T follicular helper cell (primary cell): Measurements from ENCODE around the gene CCDC66.

ENCODE experiments used
- DNase-seq: peaks from one replicate; pipeline ENCODE4 v3.0.0-alpha.2; 2020; ENCODE audit warnings: low read depth

Gene CCDC66

DNA sequence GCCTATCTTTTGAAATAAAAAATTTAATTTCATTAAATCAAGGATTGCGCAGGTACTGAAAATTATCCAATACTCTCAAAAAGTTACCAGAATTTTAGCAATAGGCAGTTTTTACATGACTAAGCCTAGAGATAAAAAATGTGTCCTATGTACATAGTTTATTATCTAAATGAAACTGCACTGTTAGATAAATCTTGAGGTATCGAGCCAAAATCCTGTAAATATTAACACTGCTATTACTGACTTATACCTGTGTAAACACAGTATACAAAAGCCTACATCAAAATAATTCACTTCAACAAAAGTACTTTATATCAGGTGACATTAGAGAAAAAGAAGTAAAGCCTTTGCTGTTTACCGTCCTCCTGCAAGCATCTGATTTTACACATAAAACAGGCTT is 65.4 kb downstream of the CCDC66 start:
- no peak for DNase-seq

DNA sequence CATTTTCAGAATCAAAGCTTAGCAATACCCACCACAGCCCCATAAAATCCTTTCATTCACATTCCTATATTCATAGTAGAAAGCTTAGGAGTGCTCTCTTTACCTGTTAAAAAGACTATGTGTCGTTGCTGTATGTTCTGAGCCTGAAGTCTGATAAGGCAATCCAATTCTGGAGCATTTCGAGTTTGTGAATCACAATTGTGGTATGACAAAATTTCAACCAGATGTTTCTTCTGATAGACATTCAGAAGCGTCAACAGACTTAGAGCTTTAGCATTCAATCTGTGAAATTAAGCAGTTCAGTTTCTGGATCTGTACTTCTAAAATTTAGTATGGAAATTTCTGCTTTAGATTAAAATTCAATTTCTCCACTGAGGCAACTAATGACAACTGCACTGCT is 67.8 kb downstream of the CCDC66 start:
- no peak for DNase-seq

DNA sequence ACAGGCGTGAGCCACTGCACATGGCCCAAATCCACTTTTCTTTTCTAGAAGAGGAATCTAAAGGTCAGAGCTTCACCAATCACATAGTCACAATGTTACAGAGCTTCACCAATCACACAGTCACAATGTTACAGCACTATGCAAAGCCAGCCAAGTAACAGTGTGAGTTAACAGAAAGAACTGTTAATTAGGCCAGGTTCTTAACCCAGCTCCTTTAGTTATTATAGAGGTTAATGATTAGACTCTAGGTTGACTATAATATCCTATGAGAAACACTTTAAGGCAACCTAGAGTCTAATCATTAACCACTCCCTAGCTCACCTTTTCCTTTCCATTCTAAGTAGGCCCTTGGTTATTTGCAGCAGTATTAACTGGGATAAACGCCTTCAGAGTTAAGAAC is 72.1 kb downstream of the CCDC66 start:
- DNase-seq, result no peak

DNA sequence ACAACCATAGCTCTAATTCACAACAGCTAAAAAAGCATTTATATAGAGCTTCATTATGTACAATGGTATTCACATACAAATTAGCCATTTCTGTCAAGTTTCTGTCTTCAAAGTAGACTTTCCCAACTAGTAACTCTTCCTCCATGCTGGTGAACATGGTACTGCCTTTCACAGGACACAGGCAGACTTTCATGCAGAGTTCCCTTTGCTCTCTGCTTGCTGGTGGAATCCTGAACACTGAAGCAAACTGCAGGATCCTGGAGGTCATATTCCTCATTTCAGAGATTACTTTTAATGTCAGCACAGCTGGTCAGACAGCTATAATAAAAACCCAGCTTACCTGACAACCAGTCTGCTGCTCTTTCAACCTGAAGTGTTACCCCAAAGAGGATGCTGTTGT is 72.5 kb downstream of the CCDC66 start:
- no peak for DNase-seq

DNA sequence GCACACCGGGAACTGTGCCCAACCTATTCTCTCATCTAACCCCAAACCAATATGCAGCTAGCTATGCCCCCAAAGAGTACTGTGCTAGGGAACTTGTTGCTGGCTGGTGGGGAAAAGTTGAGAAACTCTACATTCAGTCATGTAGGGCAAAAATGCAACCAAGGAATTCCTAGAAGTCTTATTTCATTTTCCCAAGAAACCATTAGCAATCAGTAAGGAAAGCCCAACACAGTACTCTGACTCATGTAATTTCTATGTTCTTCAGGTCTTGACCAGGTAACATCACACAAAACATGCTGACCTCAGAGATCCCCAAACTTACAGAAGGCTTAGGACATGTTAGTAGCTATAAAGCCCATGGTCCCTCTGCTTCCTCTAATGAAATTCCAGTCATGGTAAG is 74.0 kb downstream of the CCDC66 start:
- no peak for DNase-seq

DNA sequence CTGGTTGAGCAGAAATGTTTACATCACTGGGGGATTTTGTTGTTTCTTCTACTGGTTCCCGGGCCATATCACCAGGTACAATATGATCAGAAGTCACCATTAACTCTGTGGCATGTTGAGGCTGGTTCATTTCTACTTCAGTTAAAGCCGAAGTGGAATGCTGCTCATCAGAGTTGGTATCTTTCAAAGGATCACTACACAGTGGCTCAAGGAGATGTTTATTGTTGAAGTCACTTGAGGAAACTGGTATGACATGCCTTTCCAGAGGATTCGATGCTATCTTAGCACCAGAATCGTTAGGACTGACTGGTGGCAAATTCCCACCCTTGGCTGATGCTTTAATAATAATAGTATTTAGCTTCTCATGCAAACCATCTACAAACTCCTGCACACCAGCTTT is 76.2 kb downstream of the CCDC66 start:
- DNase-seq, result no peak

DNA sequence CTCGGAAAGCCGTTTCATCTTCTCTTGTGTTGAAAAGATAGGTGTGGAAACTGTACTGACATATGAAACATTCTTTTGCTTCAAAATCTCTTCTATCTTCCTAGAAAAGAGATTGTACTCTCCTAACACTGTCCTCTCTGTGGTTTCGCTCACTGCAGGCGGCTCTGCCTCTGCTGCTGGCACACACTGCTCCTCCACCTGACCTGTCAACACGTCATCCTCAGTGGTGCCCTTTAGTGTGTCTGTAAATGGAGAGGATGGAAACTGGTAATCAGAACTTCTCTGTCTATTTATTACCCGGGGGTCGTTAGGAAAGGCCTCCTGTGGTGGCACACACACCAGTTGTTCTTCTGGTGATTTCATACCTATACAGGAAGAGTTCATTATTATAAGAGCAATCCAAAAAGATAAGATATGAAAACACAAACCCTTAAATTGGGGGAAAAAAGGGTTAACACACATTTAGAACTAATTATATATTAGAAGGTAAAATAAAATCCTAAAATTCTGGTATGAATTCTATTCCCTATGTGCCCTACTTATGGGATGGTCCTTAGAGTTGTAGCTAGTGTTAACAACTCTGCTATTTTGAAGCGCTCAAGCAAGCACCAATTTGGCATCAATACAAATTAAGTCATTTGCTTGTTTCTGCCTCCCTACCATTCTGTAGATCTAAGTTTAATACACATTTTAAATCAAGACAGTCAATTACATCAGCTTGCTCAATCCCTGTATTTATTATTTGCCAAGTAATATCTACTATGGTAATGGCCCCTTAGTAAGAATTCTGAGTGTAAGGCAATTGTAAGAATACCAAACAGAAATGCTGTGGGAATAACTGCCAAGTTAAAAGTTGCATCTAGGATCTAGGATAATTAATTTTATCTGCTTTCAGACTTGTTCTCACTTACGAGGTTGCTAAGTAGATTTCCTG is 76.9 kb downstream of the CCDC66 start:
- DNase-seq, result no peak

DNA sequence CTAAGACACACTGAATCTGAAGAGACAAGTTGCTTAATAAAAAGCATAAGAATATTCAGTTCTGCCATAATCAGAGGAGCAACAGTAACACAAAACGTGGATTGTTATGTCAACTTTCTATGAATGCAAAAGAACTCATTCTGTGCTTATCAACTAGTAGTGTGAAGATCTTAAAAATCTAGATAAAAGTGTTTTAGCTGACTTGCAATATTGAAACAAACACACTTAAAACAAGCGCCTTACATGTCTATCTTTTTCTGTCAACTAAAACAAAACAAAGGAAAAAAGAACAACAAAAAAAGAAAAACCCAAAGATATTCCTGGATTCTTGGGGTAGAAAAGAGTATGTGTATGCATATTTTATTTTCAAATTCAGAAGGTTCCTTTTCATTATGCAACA is 88.4 kb downstream of the CCDC66 start:
- no peak for DNase-seq

DNA sequence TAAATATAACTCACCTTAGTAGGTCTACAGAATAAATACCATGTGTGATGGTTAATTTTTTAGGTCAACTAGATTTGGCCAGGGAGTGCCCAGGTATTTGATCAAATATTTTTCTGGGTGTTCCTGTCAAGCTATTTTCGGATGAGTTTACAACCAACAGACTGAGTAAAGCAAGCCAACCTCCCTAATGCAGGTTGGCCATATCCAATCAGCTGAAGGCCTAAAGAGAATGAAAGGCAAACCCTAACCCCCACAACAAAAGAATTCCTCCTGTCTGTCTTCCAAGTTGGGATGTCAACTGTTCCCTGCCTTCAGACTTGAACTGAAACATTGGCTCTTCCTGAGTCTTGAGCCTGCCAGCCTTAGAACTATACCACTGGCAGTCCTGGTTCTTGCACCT is 97.5 kb downstream of the CCDC66 start:
- DNase-seq, result no peak

DNA sequence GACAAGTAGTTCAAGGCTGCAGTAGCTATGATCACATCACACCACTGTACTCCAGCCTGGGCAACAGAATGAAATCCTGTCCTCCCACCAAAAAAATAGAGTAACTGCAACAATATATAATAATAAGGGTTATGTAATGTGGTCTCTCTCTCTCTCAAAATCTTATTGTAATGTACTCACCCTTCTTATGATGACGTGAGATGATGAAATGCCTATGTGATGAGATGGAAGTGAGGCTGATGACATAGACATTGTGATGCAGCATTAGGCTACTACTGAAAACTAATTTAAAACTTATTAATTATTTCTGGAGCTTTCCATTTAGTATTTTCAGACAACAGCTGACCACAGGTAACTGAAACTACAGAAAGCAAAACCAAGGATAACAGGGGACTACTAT is 98.7 kb downstream of the CCDC66 start:
- DNase-seq, result no peak

DNA sequence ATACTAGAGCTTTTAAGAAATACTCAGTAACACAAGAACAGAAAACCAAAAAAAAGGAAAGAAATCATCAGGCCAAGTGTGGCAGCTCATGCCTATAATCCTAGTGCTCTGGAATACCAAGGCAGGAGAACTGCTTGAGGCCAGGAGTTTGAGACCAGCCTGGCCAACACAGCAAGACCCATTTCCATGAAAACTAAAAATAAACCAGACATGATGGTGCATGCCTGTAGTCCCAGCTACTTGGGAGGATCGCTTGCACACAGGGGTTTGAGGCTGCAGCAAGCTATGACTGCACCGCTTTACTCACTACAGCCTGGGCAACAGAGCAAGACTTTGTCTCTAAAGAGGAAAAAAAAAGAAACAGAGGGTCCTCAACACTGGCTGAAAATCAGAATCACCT is 107.8 kb downstream of the CCDC66 start:
- no peak for DNase-seq

DNA sequence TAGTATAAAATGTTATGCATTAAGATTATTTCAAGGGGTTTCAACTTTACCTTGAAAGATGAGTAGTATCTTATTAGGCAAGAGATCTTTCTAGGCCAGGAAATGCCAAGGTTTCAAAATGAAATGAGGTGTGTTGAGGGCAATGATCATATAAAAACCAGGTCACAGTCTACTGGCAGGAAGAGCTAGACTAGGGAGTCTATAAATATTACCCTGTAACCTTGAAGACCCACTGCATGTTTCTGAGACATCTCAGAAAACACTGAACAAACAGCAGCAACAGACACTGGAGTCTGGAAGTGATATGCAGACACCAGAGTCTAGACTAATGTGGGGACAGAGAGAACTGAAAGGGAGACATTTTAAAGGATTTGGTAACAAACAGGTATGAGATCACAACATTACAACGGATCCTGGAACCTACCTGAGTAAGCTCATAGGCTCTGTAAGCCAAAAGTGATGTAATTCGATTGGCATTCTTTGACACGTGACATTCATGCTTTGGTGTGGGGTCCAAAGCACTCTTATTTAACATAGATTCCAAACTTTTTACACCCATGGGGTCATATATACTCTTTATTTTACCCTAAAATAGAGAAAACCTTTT is 111.1 kb downstream of the CCDC66 start:
- no peak for DNase-seq
